B cell (primary cell): Measurements from ENCODE around the gene SMARCAD1. TPM values are rescaled to one million over a fixed set of nuclear protein-coding genes. Genes with fewer than 3 reads are reported as not detected.

ENCODE experiments used
- ATAC-seq: fragments of 200-7000 bp; cut with Tn5 transposase; one replicate; pipeline ENCODE4 v1.10.0; 2021; ENCODE audit warnings: low read depth, mild to moderate bottlenecking, moderate number of reproducible peaks, moderate library complexity
- CTCF ChIA-PET: fragments of 350-600 bp; sonication (Branson Sonifier 250); formaldehyde crosslinking; loops from one replicate; lab custom pipeline; 2021; ENCODE audit warnings: antibody characterized with exemption, inconsistent platforms; lab: Charles Lee
- POLR2A ChIA-PET: fragments of 350-600 bp; sonication (Branson Sonifier 250); formaldehyde crosslinking; loops from one replicate; lab custom pipeline; 2021; ENCODE audit warnings: antibody characterized with exemption; lab: Charles Lee
- DNase-seq: peaks from one replicate; pipeline ENCODE4 v3.0.0; 2013
- H2AFZ ChIP-seq: 2 replicates; pipeline ENCODE4 v1.6.1; 2012; ENCODE audit warnings: mild to moderate bottlenecking, low read depth, low read length; ENCODE audit not compliant: insufficient read depth, poor library complexity, severe bottlenecking
- H3K27ac ChIP-seq, 2 donors: 1 replicate in 1 of 2; 2 replicates in 1 of 2; pipeline ENCODE4 v1.5.1; 2012 to 2013; ENCODE audit warnings: low read length in 2 of 2, mild to moderate bottlenecking in 2 of 2, moderate library complexity in 1 of 2
- H3K27me3 ChIP-seq, 4 experiments: fragments of 200-600 bp in 1 of 4; sonication (generic) in 1 of 4; replicated peaks in 1 of 4; 1 replicate in 2 of 4; 2 replicates in 2 of 4; pipeline versions ENCODE4 v1.6.1 to v1.7.0; 2013 to 2016; ENCODE audit warnings: low read length in 3 of 4, mild to moderate bottlenecking in 2 of 4, mixed read lengths in 1 of 4, moderate library complexity in 1 of 4; ENCODE audit not compliant: insufficient read depth in 4 of 4, control insufficient read depth in 3 of 4; ENCODE audit errors: control extremely low read depth in 1 of 4
- H3K36me3 ChIP-seq, 2 experiments: replicated peaks in 1 of 2; 1 replicate in 1 of 2; 2 replicates in 1 of 2; pipeline versions ENCODE4 v1.6.1 to v1.7.1; 2013; ENCODE audit warnings: low read length in 1 of 2; ENCODE audit not compliant: insufficient read depth in 2 of 2, control insufficient read depth in 1 of 2; ENCODE audit errors: control extremely low read depth in 1 of 2, extremely low read depth in 1 of 2
- H3K4me1 ChIP-seq, 2 donors: fragments of 200-600 bp in 1 of 2; sonication (generic) in 1 of 2; 1 replicate in 1 of 2; 2 replicates in 1 of 2; pipeline versions ENCODE4 v1.5.1 to v1.6.1; 2013 to 2017; ENCODE audit warnings: low read length in 2 of 2; ENCODE audit not compliant: control insufficient read depth in 2 of 2, insufficient read depth in 2 of 2
- H3K4me2 ChIP-seq: replicated peaks from 2 replicates; pipeline ENCODE3; 2012; ENCODE audit warnings: mild to moderate bottlenecking, low read depth, low read length; ENCODE audit not compliant: poor library complexity, severe bottlenecking
- H3K4me3 ChIP-seq, 5 experiments: fragments of 200-600 bp in 1 of 5; sonication (generic) in 1 of 5; 1 replicate in 3 of 5; 2 replicates in 2 of 5; pipeline versions ENCODE4 v1.5.1 to v1.7.0; 2011 to 2016; ENCODE audit warnings: low read length in 4 of 5, mild to moderate bottlenecking in 4 of 5, low read depth in 2 of 5, control low read depth in 1 of 5, moderate library complexity in 1 of 5; ENCODE audit not compliant: insufficient read depth in 1 of 5; ENCODE audit errors: control extremely low read depth in 1 of 5, extremely low read depth in 1 of 5
- H3K79me2 ChIP-seq: fragments of 200-600 bp; sonication (generic); one replicate; pipeline ENCODE4 v1.6.0; 2016; ENCODE audit warnings: low read length; ENCODE audit not compliant: control insufficient read depth, insufficient read depth
- H3K9ac ChIP-seq: fragments of 200-600 bp; sonication (generic); 2 replicates; pipeline ENCODE4 v1.6.1; 2017; ENCODE audit warnings: mild to moderate bottlenecking, low read length, moderate library complexity
- H3K9me3 ChIP-seq, 3 donors: one replicate each; pipeline versions ENCODE4 v1.6.1 to v1.7.1; 2013; ENCODE audit warnings: low read length in 2 of 3; ENCODE audit not compliant: control insufficient read depth in 2 of 3, insufficient read depth in 1 of 3; ENCODE audit errors: control extremely low read depth in 1 of 3
- H4K20me1 ChIP-seq: 2 replicates; pipeline ENCODE4 v1.6.0; 2012; ENCODE audit warnings: mild to moderate bottlenecking, low read length; ENCODE audit not compliant: insufficient read depth, control insufficient read depth, poor library complexity, severe bottlenecking
- H3K27ac Mint-ChIP-seq: one replicate; pipeline ENCODE4 v1.8.0; 2021; ENCODE audit warnings: mixed read lengths
- H3K27me3 Mint-ChIP-seq: one replicate; pipeline ENCODE4 v1.8.0; 2021; ENCODE audit warnings: mixed read lengths
- H3K4me1 Mint-ChIP-seq: one replicate; pipeline ENCODE4 v1.8.0; 2021; ENCODE audit warnings: mixed read lengths
- H3K4me3 Mint-ChIP-seq: one replicate; pipeline ENCODE4 v1.8.0; 2021; ENCODE audit warnings: mixed read lengths
- H3K9me3 Mint-ChIP-seq: one replicate; pipeline ENCODE4 v1.8.0; 2022; ENCODE audit warnings: mixed read lengths; ENCODE audit not compliant: insufficient read depth
- EZH2 ChIP-seq: IDR thresholded peaks from 2 replicates; pipeline ENCODE4 v1.6.1; 2012; ENCODE audit warnings: borderline replicate concordance, low read depth, mild to moderate bottlenecking, moderate library complexity, low read length; ENCODE audit not compliant: insufficient read depth, poor library complexity, severe bottlenecking
- WGBS: methylation state at CpG from one replicate; pipeline ENCODE4 v1.1.5; 2013; ENCODE audit warnings: missing lambda C conversion rate; ENCODE audit not compliant: insufficient coverage; 5-methylcytosine and 5-hydroxymethylcytosine counted together
- intact Hi-C: fragments of 100-400 bp; cut with micrococcal nuclease; formaldehyde crosslinking; loops from one replicate; pipeline ENCODE4 v1.10.0; 2022
- polyA plus RNA-seq: library from polyadenylated mRNA; depleted of rRNA; stranded (reverse); fragments of >200 nt; gene quantifications from 2 replicates; pipeline ENCODE4 v1.2.3, GENCODE V29; 2012
- total RNA-seq, 2 donors: library from RNA; stranded (reverse); fragments of 120-200 nt in 1 of 2; gene quantifications; 1 replicate in 1 of 2; 2 replicates in 1 of 2; pipeline versions ENCODE4 v1.2.3 to v1.2.4, GENCODE V29; 2013 to 2022
- TF ChIP-seq, protein P1 (sequence below): fragments of 200-600 bp; IDR thresholded peaks from one replicate; pipeline ENCODE4 v1.8.0; 2022; ENCODE audit warnings: antibody characterized with exemption, mild to moderate bottlenecking

The SMARCAD1 gene
- total and polyA plus RNA-seq, 2 donors (not counting 1 experiment from before 2014, with no cell fraction given) = 8.2 to 26.7 TPM

DNA sequence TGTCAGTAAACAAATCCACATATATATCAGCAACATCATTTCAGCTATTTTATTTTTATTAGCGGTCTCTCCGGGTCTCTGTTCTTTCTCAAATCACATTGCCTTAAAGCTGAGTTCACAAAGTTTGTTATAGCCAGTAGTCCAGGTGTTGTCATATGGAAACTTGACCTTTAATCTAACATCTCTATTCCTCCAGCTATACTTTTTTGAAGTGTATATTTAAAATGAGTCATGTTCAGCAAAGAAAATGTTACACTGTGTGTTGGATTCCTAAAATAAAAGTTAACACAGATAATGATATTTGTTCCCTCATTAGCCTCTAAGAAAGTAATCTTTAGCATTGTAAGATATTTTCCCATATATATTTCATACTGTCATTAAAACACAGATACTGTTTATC is 63.6 kb downstream of the SMARCAD1 start:
- H3K79me2 ChIP-seq = no peaks in the 10 kb centered on the region
- H3K9ac ChIP-seq = no peak overlapping the region
- no peak overlapping the region for H3K4me3 ChIP-seq
- DNase-seq (no peak), ATAC-seq (no peak)
- Mint-ChIP-seq H3K27ac (no peak overlapping the region), H3K4me3 (no peak overlapping the region), H3K9me3 (no peaks in the 10 kb centered on the region), H3K4me1 (no peaks in the 10 kb centered on the region), H3K27me3 (no peaks in the 10 kb centered on the region)
- WGBS = no CpG with 5 or more reads among the region's 2 CpGs
- H3K4me2 ChIP-seq = no peak overlapping the region
- intact Hi-C loops = no loop called here
- no peak overlapping the region for H2AFZ ChIP-seq
- no peak for TF ChIP-seq EZH2
- TF ChIP-seq, protein P1, sequence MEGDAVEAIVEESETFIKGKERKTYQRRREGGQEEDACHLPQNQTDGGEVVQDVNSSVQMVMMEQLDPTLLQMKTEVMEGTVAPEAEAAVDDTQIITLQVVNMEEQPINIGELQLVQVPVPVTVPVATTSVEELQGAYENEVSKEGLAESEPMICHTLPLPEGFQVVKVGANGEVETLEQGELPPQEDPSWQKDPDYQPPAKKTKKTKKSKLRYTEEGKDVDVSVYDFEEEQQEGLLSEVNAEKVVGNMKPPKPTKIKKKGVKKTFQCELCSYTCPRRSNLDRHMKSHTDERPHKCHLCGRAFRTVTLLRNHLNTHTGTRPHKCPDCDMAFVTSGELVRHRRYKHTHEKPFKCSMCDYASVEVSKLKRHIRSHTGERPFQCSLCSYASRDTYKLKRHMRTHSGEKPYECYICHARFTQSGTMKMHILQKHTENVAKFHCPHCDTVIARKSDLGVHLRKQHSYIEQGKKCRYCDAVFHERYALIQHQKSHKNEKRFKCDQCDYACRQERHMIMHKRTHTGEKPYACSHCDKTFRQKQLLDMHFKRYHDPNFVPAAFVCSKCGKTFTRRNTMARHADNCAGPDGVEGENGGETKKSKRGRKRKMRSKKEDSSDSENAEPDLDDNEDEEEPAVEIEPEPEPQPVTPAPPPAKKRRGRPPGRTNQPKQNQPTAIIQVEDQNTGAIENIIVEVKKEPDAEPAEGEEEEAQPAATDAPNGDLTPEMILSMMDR = no peak
- peaks cover 5 to 19% of the 10 kb centered on the region in 2 experiments for H3K36me3 ChIP-seq
- H3K27ac ChIP-seq = no peak overlapping the region
- H3K9me3 ChIP-seq = no peaks in the 10 kb centered on the region
- no peaks in the 10 kb centered on the region for H3K27me3 ChIP-seq
- H4K20me1 ChIP-seq = no peaks in the 10 kb centered on the region
- no peaks in the 10 kb centered on the region for H3K4me1 ChIP-seq
- ChIA-PET CTCF (no interaction called here), POLR2A (no interaction called here)

DNA sequence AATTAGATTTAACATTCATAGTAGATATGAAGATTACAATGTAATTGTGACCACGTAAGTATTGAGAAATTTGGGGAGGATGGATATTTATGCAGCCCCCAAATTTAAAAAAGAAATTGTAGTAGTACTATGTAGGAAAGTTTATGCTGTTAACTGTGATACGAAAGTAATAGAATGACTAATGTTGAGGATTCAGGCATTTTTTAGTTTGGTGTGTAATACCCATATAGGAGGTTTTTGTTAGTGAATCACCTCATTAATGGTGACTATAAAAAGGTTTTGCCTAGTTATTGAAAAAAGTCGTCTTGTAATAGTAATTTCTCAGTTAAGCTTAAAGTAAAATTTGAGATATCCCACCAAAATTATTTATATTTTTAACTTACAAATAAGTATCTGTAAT is 67.2 kb downstream of the SMARCAD1 start:
- Mint-ChIP-seq H3K4me3 (no peak overlapping the region), H3K27ac (no peak overlapping the region), H3K27me3 (no peaks in the 10 kb centered on the region), H3K4me1 (no peaks in the 10 kb centered on the region), H3K9me3 (no peaks in the 10 kb centered on the region)
- H2AFZ ChIP-seq = no peak overlapping the region
- no peaks in the 10 kb centered on the region for H4K20me1 ChIP-seq
- intact Hi-C loops = no loop called here
- ATAC-seq = no peak
- H3K4me2 ChIP-seq = no peak overlapping the region
- ChIA-PET CTCF (no interaction called here), POLR2A (no interaction called here)
- no peaks in the 10 kb centered on the region for H3K79me2 ChIP-seq
- no peaks in the 10 kb centered on the region for H3K27me3 ChIP-seq
- WGBS = no CpG with 5 or more reads among the region's 3 CpGs
- H3K4me1 ChIP-seq = no peaks in the 10 kb centered on the region
- peaks cover 8 to 44% of the 10 kb centered on the region in 2 experiments for H3K36me3 ChIP-seq
- no peaks in the 10 kb centered on the region for H3K9me3 ChIP-seq
- TF ChIP-seq, protein P1 = no peak
- TF ChIP-seq EZH2 = no peak
- no peak overlapping the region for H3K27ac ChIP-seq
- no peak overlapping the region for H3K4me3 ChIP-seq
- H3K9ac ChIP-seq = no peak overlapping the region
- DNase-seq = no peak
